HCT116 (cell line): Measurements from ENCODE around the gene HIGD2A. TPM values are rescaled to one million over a fixed set of nuclear protein-coding genes. Genes with fewer than 3 reads are reported as not detected.

ENCODE experiments used
- ATAC-seq: fragments of 200-7000 bp; cut with Tn5 transposase; 2 replicates; pipeline ENCODE4 v1.9.1; 2020; ENCODE audit warnings: mild to moderate bottlenecking, moderate library complexity
- BruUV-seq: library from RNA; stranded (reverse); fragments of 400-500 nt; replicated peaks from 2 replicates; lab custom pipeline; 2021; lab: Mats Ljungman, UMichigan
- CTCF ChIA-PET: fragments of 300-600 bp; sonication (Branson Sonifier 250); formaldehyde crosslinking; loops from one replicate; lab custom pipeline; 2021; ENCODE audit warnings: antibody characterized with exemption; lab: Charles Lee
- POLR2A ChIA-PET: fragments of 300-600, 350-600 bp; sonication (Branson Sonifier 250); formaldehyde crosslinking; loops from one replicate; lab custom pipeline; 2021; ENCODE audit warnings: antibody characterized with exemption; lab: Charles Lee
- RAD21 ChIA-PET, 2 experiments: fragments of 300-600 bp; sonication (Branson Sonifier 250); formaldehyde crosslinking; loops; one replicate each; lab custom pipeline; 2023; ENCODE audit warnings: low total read pairs in 2 of 2; ENCODE audit not compliant: uncharacterized antibody in 2 of 2, unreplicated experiment in 2 of 2, low non-redundant PET in 1 of 2; lab: Charles Lee
- DNase-seq: peaks from one replicate; pipeline ENCODE4 v3.0.0-alpha.2; 2010; ENCODE audit warnings: low read depth, low spot score
- H2AFZ ChIP-seq: fragments of 200-600 bp; shearing (Covaris generic), sonication (generic); 2 replicates; pipeline ENCODE4 v1.6.1; 2017; ENCODE audit warnings: low read depth, mixed run types, mixed read lengths, antibody characterized with exemption, low read length; ENCODE audit not compliant: poor library complexity, severe bottlenecking
- H3K27ac ChIP-seq: 2 replicates; pipeline ENCODE4 v1.5.1; 2012; ENCODE audit warnings: low read depth, low read length
- H3K27me3 ChIP-seq: fragments of 200-600 bp; sonication (generic); 2 replicates; pipeline ENCODE4 v1.6.1; 2016; ENCODE audit warnings: mixed run types, low read length, mixed read lengths; ENCODE audit not compliant: insufficient read depth
- H3K36me3 ChIP-seq, 2 experiments: fragments of 200-500 bp in 1 of 2; fragments of 200-600 bp in 1 of 2; sonication (Bioruptor generic) in 1 of 2; sonication (generic) in 1 of 2; 2 replicates each; pipeline versions ENCODE4 v1.5.1 to v1.6.1; 2014 to 2016; ENCODE audit warnings: low read length in 2 of 2, inconsistent platforms in 1 of 2, mixed read lengths in 1 of 2, mixed run types in 1 of 2; ENCODE audit not compliant: insufficient read depth in 2 of 2, control insufficient read depth in 1 of 2
- H3K4me1 ChIP-seq, 2 experiments: fragments of 200-600 bp in 1 of 2; sonication (generic) in 1 of 2; 2 replicates each; pipeline versions ENCODE4 v1.5.1 to v1.6.1; 2012 to 2017; ENCODE audit warnings: low read length in 2 of 2, inconsistent platforms in 1 of 2, mild to moderate bottlenecking in 1 of 2, mixed read lengths in 1 of 2, mixed run types in 1 of 2, moderate library complexity in 1 of 2; ENCODE audit not compliant: insufficient read depth in 2 of 2, control insufficient read depth in 1 of 2
- H3K4me2 ChIP-seq: fragments of 200-600 bp; sonication (generic); 2 replicates; pipeline ENCODE4 v1.6.1; 2017; ENCODE audit warnings: mixed run types, low read length, mixed read lengths
- H3K4me3 ChIP-seq, 2 experiments: fragments of 200-600 bp in 1 of 2; sonication (generic) in 1 of 2; replicated peaks in 1 of 2; 2 replicates each; pipeline ENCODE4 v1.5.1; 2011 to 2016; ENCODE audit warnings: low read length in 2 of 2, control low read depth in 1 of 2, low read depth in 1 of 2, mild to moderate bottlenecking in 1 of 2, mixed read lengths in 1 of 2, mixed run types in 1 of 2
- H3K79me2 ChIP-seq: fragments of 200-600 bp; sonication (generic); 2 replicates; pipeline ENCODE4 v1.6.1; 2017; ENCODE audit warnings: mild to moderate bottlenecking, mixed run types, low read length, moderate library complexity, mixed read lengths; ENCODE audit not compliant: insufficient read depth
- H3K9ac ChIP-seq: fragments of 200-600 bp; sonication (generic); 2 replicates; pipeline ENCODE4 v1.6.1; 2016; ENCODE audit warnings: low read length, mixed read lengths
- H3K9me2 ChIP-seq: fragments of 200-600 bp; sonication (generic), shearing (Covaris generic); 2 replicates; pipeline ENCODE4 v1.6.1; 2017; ENCODE audit warnings: mixed run types, mild to moderate bottlenecking, moderate library complexity; ENCODE audit not compliant: insufficient read depth
- H3K9me3 ChIP-seq, 2 experiments: fragments of 200-500 bp in 1 of 2; fragments of 200-600 bp in 1 of 2; sonication (Bioruptor generic) in 1 of 2; sonication (generic) in 1 of 2; 2 replicates each; pipeline ENCODE4 v1.6.1; 2014 to 2017; ENCODE audit warnings: low read length in 2 of 2, mixed read lengths in 2 of 2, inconsistent platforms in 1 of 2, low read depth in 1 of 2, mild to moderate bottlenecking in 1 of 2, mixed run types in 1 of 2, moderate library complexity in 1 of 2; ENCODE audit not compliant: control insufficient read depth in 1 of 2, insufficient read depth in 1 of 2
- H4K20me1 ChIP-seq: fragments of 200-600 bp; sonication (generic), shearing (Covaris generic); 2 replicates; pipeline ENCODE4 v1.6.1; 2017; ENCODE audit warnings: mixed run types, mild to moderate bottlenecking, moderate library complexity; ENCODE audit not compliant: insufficient read depth
- ATF3 ChIP-seq: IDR thresholded peaks from 2 replicates; pipeline ENCODE4 v1.6.1; 2012
- CEBPB ChIP-seq: IDR thresholded peaks from 2 replicates; pipeline ENCODE4 v1.6.1; 2012; ENCODE audit warnings: low read depth
- EGR1 ChIP-seq: IDR thresholded peaks from 2 replicates; pipeline ENCODE4 v1.6.1; 2012; ENCODE audit warnings: low read depth
- ELF1 ChIP-seq: IDR thresholded peaks from 2 replicates; pipeline ENCODE4 v1.6.1; 2012; ENCODE audit warnings: low read depth, borderline replicate concordance
- POLR2AphosphoS5 ChIP-seq: IDR thresholded peaks from 2 replicates; pipeline ENCODE4 v1.6.1; 2011; ENCODE audit warnings: mild to moderate bottlenecking, low read depth, low read length, moderate library complexity
- SIN3A ChIP-seq: IDR thresholded peaks from 2 replicates; pipeline ENCODE4 v1.6.1; 2012; ENCODE audit warnings: low read depth
- YY1 ChIP-seq: IDR thresholded peaks from 2 replicates; pipeline ENCODE4 v1.6.1; 2011; ENCODE audit warnings: low read length, low read depth, moderate library complexity, mild to moderate bottlenecking; ENCODE audit not compliant: insufficient replicate concordance; ENCODE audit errors: extremely low read depth
- ZFX ChIP-seq: fragments of 450-650 bp; IDR thresholded peaks from 2 replicates; pipeline ENCODE4 v1.6.1; 2017
- intact Hi-C: fragments of 100-400 bp; cut with micrococcal nuclease; formaldehyde crosslinking; loops from 2 replicates; pipeline ENCODE4 v1.10.0; 2022
- total RNA-seq: library from RNA; stranded (reverse); gene quantifications from one replicate; pipeline ENCODE4 v1.2.1, GENCODE V29; 2021; ENCODE audit not compliant: unreplicated experiment
- TF ChIP-seq, protein P1 (sequence below): IDR thresholded peaks from 2 replicates; pipeline ENCODE4 v1.6.1; 2012
- TF ChIP-seq, protein P2 (sequence below), 3 experiments: fragments of 200-600 bp in 1 of 3; sonication (generic) in 1 of 3; IDR thresholded peaks in 2 of 3; conservative IDR thresholded peaks in 1 of 3; 2 replicates each; pipeline ENCODE4 v1.5.1; 2012 to 2017; ENCODE audit warnings: low read depth in 2 of 3, low read length in 2 of 3, antibody characterized with exemption in 1 of 3, borderline replicate concordance in 1 of 3, control low read depth in 1 of 3, mild to moderate bottlenecking in 1 of 3, mixed read lengths in 1 of 3, mixed run types in 1 of 3, moderate library complexity in 1 of 3; ENCODE audit not compliant: insufficient read depth in 1 of 3
- TF ChIP-seq, protein P3 (sequence below): IDR thresholded peaks from 2 replicates; pipeline ENCODE4 v1.6.1; 2012; ENCODE audit warnings: low read depth

HIGD2A gene
- total RNA-seq, 1 experiment from 2014 or later, result 130 TPM

- Histone ChIP-seq H3K27me3 (no peaks in the 10 kb centered on the region), H3K9ac (no peak overlapping the region), H4K20me1 (no peaks in the 10 kb centered on the region), H3K9me3 (no peaks in the 10 kb centered on the region), H3K79me2 (no peaks in the 10 kb centered on the region), H3K9me2 (no peaks in the 10 kb centered on the region), H3K36me3 (no peaks in the 10 kb centered on the region), H3K27ac (no peak overlapping the region), H3K4me1 (peaks cover 12 to 21% of the 10 kb centered on the region in 2 experiments), H3K4me2 (no peak overlapping the region), H2AFZ (no peak overlapping the region), H3K4me3 (no peak overlapping the region)
- RAD21 ChIA-PET, result no interaction called here
- intact Hi-C loops, result no loop called here
- DNase-seq (no peak), ATAC-seq (peak; percentile 55)
- POLR2A ChIA-PET, result interaction anchor here (1.7 kb wide), 1 partner anchor 10 kb away, joined by 5 read pairs; the partner anchor contains the start of gene KIAA1191
- CTCF ChIA-PET, result no interaction called here
- BruUV-seq, result no TSS peak
- TF ChIP-seq ZFX (no peak), CEBPB (peak; percentile 69)
- TF ChIP-seq, protein P1, sequence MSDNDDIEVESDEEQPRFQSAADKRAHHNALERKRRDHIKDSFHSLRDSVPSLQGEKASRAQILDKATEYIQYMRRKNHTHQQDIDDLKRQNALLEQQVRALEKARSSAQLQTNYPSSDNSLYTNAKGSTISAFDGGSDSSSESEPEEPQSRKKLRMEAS, result 0 out of 2 replicates have a peak, but pooled peaks have one; percentile 17
Measured at GRCh38 chr5:176371621-176372539, 16.7 kb upstream of the HIGD2A start.

- no peak overlapping the region for H3K4me3 ChIP-seq
- no peak overlapping the region for H3K27ac ChIP-seq
- intact Hi-C loops, result no loop called here
- peaks cover 0 to 3% of the 10 kb centered on the region in 2 experiments; a peak in 1 of 4 replicates for H3K36me3 ChIP-seq
- no peaks in the 10 kb centered on the region for H3K9me2 ChIP-seq
- no peaks in the 10 kb centered on the region for H3K9me3 ChIP-seq
- POLR2A ChIA-PET, result interaction anchor here (1.7 kb wide), 1 partner anchor 11 kb away, joined by 5 read pairs; the partner anchor contains the start of gene KIAA1191
- H3K4me1 ChIP-seq, result peaks cover 12 to 21% of the 10 kb centered on the region in 2 experiments
- no peak overlapping the region for H3K4me2 ChIP-seq
- BruUV-seq, result no TSS peak
- DNase-seq, result no peak
- H3K79me2 ChIP-seq, result no peaks in the 10 kb centered on the region
- H2AFZ ChIP-seq, result no peak overlapping the region
- H3K9ac ChIP-seq, result no peak overlapping the region
- CTCF ChIA-PET, result no interaction called here
- RAD21 ChIA-PET, result no interaction called here
- H3K27me3 ChIP-seq, result no peaks in the 10 kb centered on the region
- H4K20me1 ChIP-seq, result no peaks in the 10 kb centered on the region
- no peak for ATAC-seq
- TF ChIP-seq, protein P2, sequence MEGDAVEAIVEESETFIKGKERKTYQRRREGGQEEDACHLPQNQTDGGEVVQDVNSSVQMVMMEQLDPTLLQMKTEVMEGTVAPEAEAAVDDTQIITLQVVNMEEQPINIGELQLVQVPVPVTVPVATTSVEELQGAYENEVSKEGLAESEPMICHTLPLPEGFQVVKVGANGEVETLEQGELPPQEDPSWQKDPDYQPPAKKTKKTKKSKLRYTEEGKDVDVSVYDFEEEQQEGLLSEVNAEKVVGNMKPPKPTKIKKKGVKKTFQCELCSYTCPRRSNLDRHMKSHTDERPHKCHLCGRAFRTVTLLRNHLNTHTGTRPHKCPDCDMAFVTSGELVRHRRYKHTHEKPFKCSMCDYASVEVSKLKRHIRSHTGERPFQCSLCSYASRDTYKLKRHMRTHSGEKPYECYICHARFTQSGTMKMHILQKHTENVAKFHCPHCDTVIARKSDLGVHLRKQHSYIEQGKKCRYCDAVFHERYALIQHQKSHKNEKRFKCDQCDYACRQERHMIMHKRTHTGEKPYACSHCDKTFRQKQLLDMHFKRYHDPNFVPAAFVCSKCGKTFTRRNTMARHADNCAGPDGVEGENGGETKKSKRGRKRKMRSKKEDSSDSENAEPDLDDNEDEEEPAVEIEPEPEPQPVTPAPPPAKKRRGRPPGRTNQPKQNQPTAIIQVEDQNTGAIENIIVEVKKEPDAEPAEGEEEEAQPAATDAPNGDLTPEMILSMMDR (IDR thresholded peaks at IDR 0.05 in 2 of 3, conservative IDR thresholded peaks at IDR 0.05 in 1 of 3; ENCODE audit: borderline replicate concordance in 1 of 3, insufficient read depth in 1 of 3, low read depth in 2 of 3, low read length in 2 of 3), result no peak
- TF ChIP-seq SIN3A (no peak), ELF1 (no peak), EGR1 (no peak), ATF3 (no peak), POLR2AphosphoS5 (no peak), CEBPB (no peak), YY1 (no peak)
- TF ChIP-seq, protein P3, sequence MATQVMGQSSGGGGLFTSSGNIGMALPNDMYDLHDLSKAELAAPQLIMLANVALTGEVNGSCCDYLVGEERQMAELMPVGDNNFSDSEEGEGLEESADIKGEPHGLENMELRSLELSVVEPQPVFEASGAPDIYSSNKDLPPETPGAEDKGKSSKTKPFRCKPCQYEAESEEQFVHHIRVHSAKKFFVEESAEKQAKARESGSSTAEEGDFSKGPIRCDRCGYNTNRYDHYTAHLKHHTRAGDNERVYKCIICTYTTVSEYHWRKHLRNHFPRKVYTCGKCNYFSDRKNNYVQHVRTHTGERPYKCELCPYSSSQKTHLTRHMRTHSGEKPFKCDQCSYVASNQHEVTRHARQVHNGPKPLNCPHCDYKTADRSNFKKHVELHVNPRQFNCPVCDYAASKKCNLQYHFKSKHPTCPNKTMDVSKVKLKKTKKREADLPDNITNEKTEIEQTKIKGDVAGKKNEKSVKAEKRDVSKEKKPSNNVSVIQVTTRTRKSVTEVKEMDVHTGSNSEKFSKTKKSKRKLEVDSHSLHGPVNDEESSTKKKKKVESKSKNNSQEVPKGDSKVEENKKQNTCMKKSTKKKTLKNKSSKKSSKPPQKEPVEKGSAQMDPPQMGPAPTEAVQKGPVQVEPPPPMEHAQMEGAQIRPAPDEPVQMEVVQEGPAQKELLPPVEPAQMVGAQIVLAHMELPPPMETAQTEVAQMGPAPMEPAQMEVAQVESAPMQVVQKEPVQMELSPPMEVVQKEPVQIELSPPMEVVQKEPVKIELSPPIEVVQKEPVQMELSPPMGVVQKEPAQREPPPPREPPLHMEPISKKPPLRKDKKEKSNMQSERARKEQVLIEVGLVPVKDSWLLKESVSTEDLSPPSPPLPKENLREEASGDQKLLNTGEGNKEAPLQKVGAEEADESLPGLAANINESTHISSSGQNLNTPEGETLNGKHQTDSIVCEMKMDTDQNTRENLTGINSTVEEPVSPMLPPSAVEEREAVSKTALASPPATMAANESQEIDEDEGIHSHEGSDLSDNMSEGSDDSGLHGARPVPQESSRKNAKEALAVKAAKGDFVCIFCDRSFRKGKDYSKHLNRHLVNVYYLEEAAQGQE, result no peak
Measured at GRCh38 chr5:176373100-176373818, 15.3 kb upstream of the HIGD2A start.
